ENCODE results near the gene PHOX2B. TPM values are rescaled to one million over a fixed set of nuclear protein-coding genes. Genes with fewer than 3 reads are reported as not detected.

PHOX2B gene
- total and polyA plus RNA-seq, 2 of the 8 experiments (the other 6 are each of a cell fraction or from before 2014, with no cell fraction given) = not detected

- DNase-seq (ENCODE audit: low read depth in 1 of 2, low spot score in 2 of 2) = no peak
- WGBS, 2 experiments (ENCODE audit: extremely low coverage in 1 of 2, insufficient coverage in 1 of 2, insufficient read length in 1 of 2, insufficient replicate concordance in 2 of 2, low coverage in 1 of 2, low lambda C conversion rate in 2 of 2, missing lambda C conversion rate in 1 of 2) = 83% methylated on average over 3 of the region's 3 CpGs; no CpG with 5 or more reads in 1 of the 2 experiments
These were observed 20.0 kb downstream of the PHOX2B start for GRCh38 chr4:41728573-41728913.

More at GRCh38 chr4:41728573-41728913, 20.0 kb downstream of the PHOX2B start:
- H3K27me3 ChIP-seq (replicated peaks in 1 of 4; ENCODE audit: control insufficient read depth in 3 of 4, extremely low read depth in 1 of 4, insufficient read depth in 3 of 4, low read length in 3 of 4) = peaks cover 0 to 2% (median 0%) of the 10 kb centered on the region in 4 experiments; a peak in 4 of 7 replicates
- ChIA-PET POLR2A (ENCODE audit: partially characterized antibody) (no interaction called here), CTCF (ENCODE audit: partially characterized antibody) (interaction anchor here (0.9 to 7.3 kb wide), 6 partner anchors 24 to 158 kb away, joined by 3 to 58 read pairs (median 12); no protein-coding TSS in a partner anchor)
- H3K4ac ChIP-seq (replicated peaks; ENCODE audit: insufficient read length, low read depth, low read length) = no peak overlapping the region
- H2BK12ac ChIP-seq (ENCODE audit: low read depth, low read length) = no peak overlapping the region
- no peak overlapping the region for H2AFZ ChIP-seq (ENCODE audit: low read length)
- H4K91ac ChIP-seq (replicated peaks; ENCODE audit: insufficient read length, low read length) = no peak overlapping the region
- no peak overlapping the region for H2BK120ac ChIP-seq (replicated peaks; ENCODE audit: low read depth, low read length)
- no peak for FAIRE-seq
- H3K9ac ChIP-seq (replicated peaks in 1 of 4; ENCODE audit: extremely low read depth in 1 of 4, low read depth in 3 of 4, low read length in 3 of 4) = no peak overlapping the region
- H3K14ac ChIP-seq (ENCODE audit: insufficient read length) = no peak overlapping the region
- no peaks in the 10 kb centered on the region for H4K20me1 ChIP-seq (replicated peaks in 1 of 2; ENCODE audit: control insufficient read depth in 1 of 2, insufficient read depth in 2 of 2, low read length in 2 of 2)
- no peak overlapping the region for H2BK5ac ChIP-seq (ENCODE audit: low read depth, low read length)
- H3K36me3 ChIP-seq (ENCODE audit: control insufficient read depth in 2 of 4, insufficient read depth in 4 of 4, low read length in 3 of 4) = no peaks in the 10 kb centered on the region
- no peak overlapping the region for H2BK15ac ChIP-seq (ENCODE audit: low read length)
- H4K8ac ChIP-seq (ENCODE audit: extremely low read depth, insufficient read depth, low read length) = no peak overlapping the region
- H3K27ac ChIP-seq (ENCODE audit: low read depth, low read length) = no peak overlapping the region
- H3K18ac ChIP-seq (ENCODE audit: extremely low read depth, low read length) = no peak overlapping the region
- H3K23me2 ChIP-seq (ENCODE audit: low read depth, low read length) = no peaks in the 10 kb centered on the region
- no peaks in the 10 kb centered on the region for H3K79me1 ChIP-seq (ENCODE audit: low read depth, low read length)
- no peaks in the 10 kb centered on the region for H3K9me3 ChIP-seq (ENCODE audit: insufficient read depth in 2 of 2, low read depth in 1 of 2, low read length in 1 of 2)
- H3K4me3 ChIP-seq (ENCODE audit: extremely low read depth in 1 of 4, insufficient read depth in 2 of 4, low read depth in 3 of 4, low read length in 4 of 4) = no peak overlapping the region
- H3K23ac ChIP-seq (ENCODE audit: insufficient read length) = no peak overlapping the region
- no peak overlapping the region for H3K56ac ChIP-seq (replicated peaks; ENCODE audit: insufficient read length, low read depth, low read length)
- H2BK20ac ChIP-seq (ENCODE audit: low read length) = no peak overlapping the region
- no peaks in the 10 kb centered on the region for H3K4me1 ChIP-seq (replicated peaks in 1 of 4; ENCODE audit: control insufficient read depth in 3 of 4, insufficient read depth in 4 of 4, low read length in 3 of 4)
- no peak overlapping the region for H3K4me2 ChIP-seq (ENCODE audit: insufficient read depth in 1 of 2, low read depth in 2 of 2, low read length in 2 of 2)
- no peak overlapping the region for H2AK5ac ChIP-seq (ENCODE audit: low read depth, low read length)
- no peak for TF ChIP-seq SRF (IDR thresholded peaks at IDR 0.05; ENCODE audit: low read depth, low read length)
- no peak for TF ChIP-seq NANOG (IDR thresholded peaks at IDR 0.05; ENCODE audit: insufficient read depth, low read depth, low read length, poor library complexity, severe bottlenecking)
- TF ChIP-seq KDM5A (IDR thresholded peaks at IDR 0.05; ENCODE audit: low read length) = no peak
- no peak for TF ChIP-seq EGR1 (IDR thresholded peaks at IDR 0.05; ENCODE audit: borderline replicate concordance, low read depth, low read length)
- no peaks in the 10 kb centered on the region for H3K79me2 ChIP-seq (ENCODE audit: control insufficient read depth in 1 of 2, insufficient read depth in 2 of 2, low read length in 2 of 2)
- no peak overlapping the region for H4K5ac ChIP-seq (ENCODE audit: insufficient read length, low read depth, low read length)
